HepG2 (cell line): ENCODE measurements around the gene NDUFB6. TPM values are rescaled to one million over a fixed set of nuclear protein-coding genes. Genes with fewer than 3 reads are reported as not detected.

Source experiments
- ASH2L ChIP-seq: fragments of 300-600, 200-600 bp; sonication (generic); IDR thresholded peaks from 2 replicates; pipeline ENCODE4 v1.7.0; 2017; ENCODE audit warnings: low read depth, mild to moderate bottlenecking, moderate library complexity, mixed read lengths, low read length; ENCODE audit not compliant: insufficient read length
- ATAD3A ChIP-seq: sonication (generic); formaldehyde crosslinking; IDR thresholded peaks from 2 replicates; pipeline ENCODE4 v1.4.0; 2020; ENCODE audit warnings: missing genetic modification reagents
- CCAR2 ChIP-seq: fragments of 200-400 bp; formaldehyde crosslinking; optimal IDR thresholded peaks from 2 replicates; pipeline ENCODE3; 2018; ENCODE audit warnings: low read depth, mild to moderate bottlenecking, low read length, moderate library complexity
- GABPB1 ChIP-seq: IDR thresholded peaks from 2 replicates; pipeline ENCODE4 v1.6.1; 2016; ENCODE audit warnings: mild to moderate bottlenecking, missing genetic modification reagents, moderate library complexity, missing compliant biosample characterization
- KAT7 ChIP-seq: IDR thresholded peaks from 2 replicates; pipeline ENCODE4 v1.6.1; 2018; ENCODE audit warnings: borderline replicate concordance, missing compliant biosample characterization
- KMT2B ChIP-seq: IDR thresholded peaks from 2 replicates; pipeline ENCODE4 v1.6.1; 2016; ENCODE audit warnings: missing genetic modification reagents, missing compliant biosample characterization
- NKX3-1 ChIP-seq: sonication (generic); formaldehyde crosslinking; IDR thresholded peaks from 2 replicates; pipeline ENCODE4 v1.5.0; 2020; ENCODE audit warnings: missing genetic modification reagents
- NRL ChIP-seq: sonication (generic); formaldehyde crosslinking; IDR thresholded peaks from 2 replicates; pipeline ENCODE4 v1.5.0; 2020; ENCODE audit warnings: missing genetic modification reagents, mild to moderate bottlenecking, moderate library complexity, borderline replicate concordance
- PHF21A ChIP-seq: sonication (generic); formaldehyde crosslinking; IDR thresholded peaks from 2 replicates; pipeline ENCODE4 v1.5.0; 2020; ENCODE audit warnings: mild to moderate bottlenecking, missing genetic modification reagents
- RBAK ChIP-seq: sonication (generic); formaldehyde crosslinking; IDR thresholded peaks from 2 replicates; pipeline ENCODE4 v1.5.1; 2020; ENCODE audit warnings: mild to moderate bottlenecking, missing genetic modification reagents
- SNAPC4 ChIP-seq: sonication (generic); formaldehyde crosslinking; IDR thresholded peaks from 2 replicates; pipeline ENCODE4 v1.4.0; 2020; ENCODE audit warnings: mild to moderate bottlenecking, missing genetic modification reagents
- TOE1 ChIP-seq: sonication (generic); formaldehyde crosslinking; IDR thresholded peaks from 2 replicates; pipeline ENCODE4 v1.4.0; 2020; ENCODE audit warnings: mild to moderate bottlenecking, missing genetic modification reagents
- WIZ ChIP-seq: sonication (generic); formaldehyde crosslinking; IDR thresholded peaks from 2 replicates; pipeline ENCODE4 v1.5.1; 2020; ENCODE audit warnings: mild to moderate bottlenecking, missing genetic modification reagents
- ZBTB21 ChIP-seq: sonication (generic); formaldehyde crosslinking; IDR thresholded peaks from 2 replicates; pipeline ENCODE4 v1.4.0; 2020; ENCODE audit warnings: missing genetic modification reagents
- ZIK1 ChIP-seq: sonication (generic); formaldehyde crosslinking; IDR thresholded peaks from 2 replicates; pipeline ENCODE4 v1.5.0; 2020; ENCODE audit warnings: mild to moderate bottlenecking, low read depth, missing genetic modification reagents, borderline replicate concordance
- ZNF331 ChIP-seq: sonication (generic); formaldehyde crosslinking; IDR thresholded peaks from 2 replicates; pipeline ENCODE4 v1.4.0; 2020; ENCODE audit warnings: missing genetic modification reagents
- ZNF558 ChIP-seq: sonication (generic); formaldehyde crosslinking; IDR thresholded peaks from 2 replicates; pipeline ENCODE4 v1.9.0; 2022; ENCODE audit warnings: mild to moderate bottlenecking, missing genetic modification reagents, borderline replicate concordance
- ZNF574 ChIP-seq: sonication (generic); formaldehyde crosslinking; IDR thresholded peaks from 2 replicates; pipeline ENCODE4 v1.4.0; 2020; ENCODE audit warnings: missing genetic modification reagents
- ZNF629 ChIP-seq: sonication (generic); formaldehyde crosslinking; conservative IDR thresholded peaks from 2 replicates; pipeline ENCODE4 v1.5.0; 2020; ENCODE audit warnings: missing genetic modification reagents
- ZNF891 ChIP-seq: sonication (generic); formaldehyde crosslinking; IDR thresholded peaks from 2 replicates; pipeline ENCODE4 v1.5.0; 2020; ENCODE audit warnings: mild to moderate bottlenecking, missing genetic modification reagents
- polyA plus RNA-seq, 8 experiments: library from polyadenylated mRNA; depleted of rRNA in 3 of 8; stranded (reverse) in 7 of 8; unstranded in 1 of 8; fragments of >200 nt; fragmentation: Illumina TruSeq in 4 of 8; extraction: Trizol in 4 of 8; gene quantifications; 2 replicates each; pipeline versions ENCODE4 v1.2.1 to v1.2.3, GENCODE V29; 2011 to 2016; ENCODE audit warnings: low read depth in 4 of 8, missing spikeins in 1 of 8, mixed read lengths in 1 of 8; ENCODE audit not compliant: insufficient read depth in 1 of 8
- total RNA-seq, 5 experiments: library from RNA; depleted of rRNA; stranded (reverse); fragments of >200 nt; fragmentation: Illumina TruSeq; extraction: Trizol; gene quantifications; 2 replicates each; pipeline ENCODE4 v1.2.3, GENCODE V29; 2016; ENCODE audit warnings: low read depth in 1 of 5
- TF ChIP-seq, protein P1 (sequence below): sonication (generic); formaldehyde crosslinking; IDR thresholded peaks from 2 replicates; pipeline ENCODE4 v1.9.0; 2022; ENCODE audit warnings: low read depth, missing genetic modification reagents

NDUFB6 gene
- total and polyA plus RNA-seq, 2 of the 13 experiments (the other 11 are each of a cell fraction or from before 2014, with no cell fraction given): 31.2 to 81.9 TPM

DNA sequence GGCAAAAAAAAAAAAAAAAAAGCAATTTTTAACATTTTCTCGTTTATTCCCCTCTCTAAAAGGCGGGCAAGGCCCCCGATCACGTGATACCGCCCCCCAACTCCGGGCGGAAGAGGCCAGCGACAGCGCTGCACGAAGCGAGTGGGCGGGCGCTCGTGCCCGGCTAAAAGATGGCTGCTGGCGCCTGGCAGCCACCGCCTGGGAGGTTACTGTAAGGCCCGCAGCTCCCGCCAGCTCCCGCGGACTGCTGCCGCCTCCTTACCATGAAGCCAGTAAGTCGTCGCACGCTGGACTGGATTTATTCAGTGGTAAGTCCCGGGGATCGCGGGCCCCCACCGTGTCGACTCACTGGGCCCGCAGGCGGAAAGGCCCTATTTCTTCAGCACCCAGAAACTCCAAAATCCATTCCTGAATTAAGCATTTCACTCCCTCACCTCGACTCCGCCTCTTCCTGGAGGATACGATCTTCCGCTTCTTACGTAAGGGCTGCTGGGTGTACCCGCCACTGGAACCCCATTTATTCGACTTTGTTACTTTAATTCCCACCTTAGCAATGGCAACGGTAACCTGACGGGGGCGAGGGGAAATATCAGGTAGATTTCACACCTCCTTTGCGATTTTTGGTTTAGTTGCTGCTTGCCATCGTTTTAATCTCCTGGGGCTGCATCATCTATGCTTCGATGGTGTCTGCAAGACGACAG is 20.6 kb downstream of the NDUFB6 start, which contains the start of the genes SMIM27 and TOPORS (continued):
- peak; percentile 96 for TF ChIP-seq GABPB1 (CRISPR knock-in tag)
- peak; percentile 66; the same call in 1 of the 2 replicates for TF ChIP-seq KAT7
- no peak for TF ChIP-seq ZBTB21 (CRISPR knock-in tag)
- TF ChIP-seq PHF21A: peak; percentile 69
- TF ChIP-seq NKX3-1 (CRISPR knock-in tag): no peak
- TF ChIP-seq ATAD3A (CRISPR knock-in tag): no peak
- no peak for TF ChIP-seq ZIK1 (CRISPR knock-in tag)
- TF ChIP-seq ASH2L: peak; percentile 88
- no peak for TF ChIP-seq ZNF629 (CRISPR knock-in tag)
- peak; percentile 54; the same call in 1 of the 2 replicates for TF ChIP-seq ZNF891 (CRISPR knock-in tag)
- peak; percentile 54; the same call in 1 of the 2 replicates for TF ChIP-seq SNAPC4 (CRISPR knock-in tag)
- 0 out of 2 replicates have a peak, but pooled peaks have one; percentile 33 for TF ChIP-seq WIZ
- TF ChIP-seq, protein P1, sequence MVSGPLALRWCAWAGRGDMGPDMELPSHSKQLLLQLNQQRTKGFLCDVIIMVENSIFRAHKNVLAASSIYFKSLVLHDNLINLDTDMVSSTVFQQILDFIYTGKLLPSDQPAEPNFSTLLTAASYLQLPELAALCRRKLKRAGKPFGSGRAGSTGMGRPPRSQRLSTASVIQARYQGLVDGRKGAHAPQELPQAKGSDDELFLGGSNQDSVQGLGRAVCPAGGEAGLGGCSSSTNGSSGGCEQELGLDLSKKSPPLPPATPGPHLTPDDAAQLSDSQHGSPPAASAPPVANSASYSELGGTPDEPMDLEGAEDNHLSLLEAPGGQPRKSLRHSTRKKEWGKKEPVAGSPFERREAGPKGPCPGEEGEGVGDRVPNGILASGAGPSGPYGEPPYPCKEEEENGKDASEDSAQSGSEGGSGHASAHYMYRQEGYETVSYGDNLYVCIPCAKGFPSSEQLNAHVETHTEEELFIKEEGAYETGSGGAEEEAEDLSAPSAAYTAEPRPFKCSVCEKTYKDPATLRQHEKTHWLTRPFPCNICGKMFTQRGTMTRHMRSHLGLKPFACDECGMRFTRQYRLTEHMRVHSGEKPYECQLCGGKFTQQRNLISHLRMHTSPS (CRISPR knock-in tag): no peak
- peak; percentile 68; the same call in 1 of the 2 replicates for TF ChIP-seq ZNF558 (CRISPR knock-in tag)
- peak; percentile 86; the same call in 1 of the 2 replicates for TF ChIP-seq NRL (CRISPR knock-in tag)
- TF ChIP-seq ZNF331 (CRISPR knock-in tag): peak; percentile 60
- no peak for TF ChIP-seq TOE1 (CRISPR knock-in tag)
- peak; percentile 90 for TF ChIP-seq ZNF574 (CRISPR knock-in tag)
- TF ChIP-seq RBAK (CRISPR knock-in tag): no peak
- TF ChIP-seq KMT2B (CRISPR knock-in tag): peak; percentile 89; the same call in 1 of the 2 replicates
- TF ChIP-seq CCAR2: no peak
